ENCODE measurements around the gene PSMD1.

PSMD1 gene

GRCh38 chr2:231183851-231184250, 127.2 kb downstream of the PSMD1 start:
- TF ChIP-seq, protein P1, sequence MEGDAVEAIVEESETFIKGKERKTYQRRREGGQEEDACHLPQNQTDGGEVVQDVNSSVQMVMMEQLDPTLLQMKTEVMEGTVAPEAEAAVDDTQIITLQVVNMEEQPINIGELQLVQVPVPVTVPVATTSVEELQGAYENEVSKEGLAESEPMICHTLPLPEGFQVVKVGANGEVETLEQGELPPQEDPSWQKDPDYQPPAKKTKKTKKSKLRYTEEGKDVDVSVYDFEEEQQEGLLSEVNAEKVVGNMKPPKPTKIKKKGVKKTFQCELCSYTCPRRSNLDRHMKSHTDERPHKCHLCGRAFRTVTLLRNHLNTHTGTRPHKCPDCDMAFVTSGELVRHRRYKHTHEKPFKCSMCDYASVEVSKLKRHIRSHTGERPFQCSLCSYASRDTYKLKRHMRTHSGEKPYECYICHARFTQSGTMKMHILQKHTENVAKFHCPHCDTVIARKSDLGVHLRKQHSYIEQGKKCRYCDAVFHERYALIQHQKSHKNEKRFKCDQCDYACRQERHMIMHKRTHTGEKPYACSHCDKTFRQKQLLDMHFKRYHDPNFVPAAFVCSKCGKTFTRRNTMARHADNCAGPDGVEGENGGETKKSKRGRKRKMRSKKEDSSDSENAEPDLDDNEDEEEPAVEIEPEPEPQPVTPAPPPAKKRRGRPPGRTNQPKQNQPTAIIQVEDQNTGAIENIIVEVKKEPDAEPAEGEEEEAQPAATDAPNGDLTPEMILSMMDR (IDR thresholded peaks at IDR 0.05) = no peak
- H3K27ac ChIP-seq = no peak overlapping the region
- peaks cover 10% of the 10 kb centered on the region for H3K4me1 ChIP-seq

DNA sequence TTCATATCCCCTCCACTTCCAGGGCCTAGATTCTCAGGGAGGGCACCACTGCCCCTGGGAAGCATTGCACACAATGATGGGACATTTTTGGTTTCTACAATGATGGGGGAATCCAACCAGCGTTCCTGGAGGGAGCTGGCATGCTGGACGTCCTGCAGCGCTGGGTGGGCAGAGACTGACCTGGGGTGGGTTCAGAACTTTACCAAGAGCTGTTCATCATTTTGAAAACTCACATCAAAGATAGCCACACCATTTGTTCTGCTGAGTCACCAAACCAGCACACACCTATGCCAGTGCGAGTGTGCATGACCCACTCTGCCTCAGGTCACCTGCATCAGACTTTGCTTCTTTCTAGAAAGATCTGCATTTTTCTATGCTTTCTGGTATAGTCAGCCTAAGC, 127.7 kb downstream of the PSMD1 start:
- Histone ChIP-seq H3K9ac (no peak overlapping the region), H3K4me1 (peaks cover 10% of the 10 kb centered on the region), H3K27ac (no peak overlapping the region), H3K79me2 (no peaks in the 10 kb centered on the region), H3K9me3 (ENCODE audit: control insufficient read depth, low read length) (no peaks in the 10 kb centered on the region), H2AFZ (no peak overlapping the region), H3K36me3 (ENCODE audit: control insufficient read depth, insufficient read depth, low read length) (no peaks in the 10 kb centered on the region), H3K27me3 (ENCODE audit: control insufficient read depth, insufficient read depth, low read length) (no peaks in the 10 kb centered on the region), H3K4me3 (ENCODE audit: low read depth, low read length) (no peak overlapping the region), H3K4me2 (ENCODE audit: low read length) (no peak overlapping the region)
- TF ChIP-seq, protein P1 (IDR thresholded peaks at IDR 0.05) = no peak

More at GRCh38 chr2:231183851-231184250, 127.2 kb downstream of the PSMD1 start:
- no peaks in the 10 kb centered on the region for H3K79me2 ChIP-seq
- H3K4me3 ChIP-seq (ENCODE audit: low read depth, low read length) = no peak overlapping the region
- no peaks in the 10 kb centered on the region for H3K9me3 ChIP-seq (ENCODE audit: control insufficient read depth, low read length)
- H3K9ac ChIP-seq = no peak overlapping the region
- no peaks in the 10 kb centered on the region for H3K36me3 ChIP-seq (ENCODE audit: control insufficient read depth, insufficient read depth, low read length)
- no peaks in the 10 kb centered on the region for H3K27me3 ChIP-seq (ENCODE audit: control insufficient read depth, insufficient read depth, low read length)
- no peak overlapping the region for H2AFZ ChIP-seq
- no peak overlapping the region for H3K4me2 ChIP-seq (ENCODE audit: low read length)

DNA sequence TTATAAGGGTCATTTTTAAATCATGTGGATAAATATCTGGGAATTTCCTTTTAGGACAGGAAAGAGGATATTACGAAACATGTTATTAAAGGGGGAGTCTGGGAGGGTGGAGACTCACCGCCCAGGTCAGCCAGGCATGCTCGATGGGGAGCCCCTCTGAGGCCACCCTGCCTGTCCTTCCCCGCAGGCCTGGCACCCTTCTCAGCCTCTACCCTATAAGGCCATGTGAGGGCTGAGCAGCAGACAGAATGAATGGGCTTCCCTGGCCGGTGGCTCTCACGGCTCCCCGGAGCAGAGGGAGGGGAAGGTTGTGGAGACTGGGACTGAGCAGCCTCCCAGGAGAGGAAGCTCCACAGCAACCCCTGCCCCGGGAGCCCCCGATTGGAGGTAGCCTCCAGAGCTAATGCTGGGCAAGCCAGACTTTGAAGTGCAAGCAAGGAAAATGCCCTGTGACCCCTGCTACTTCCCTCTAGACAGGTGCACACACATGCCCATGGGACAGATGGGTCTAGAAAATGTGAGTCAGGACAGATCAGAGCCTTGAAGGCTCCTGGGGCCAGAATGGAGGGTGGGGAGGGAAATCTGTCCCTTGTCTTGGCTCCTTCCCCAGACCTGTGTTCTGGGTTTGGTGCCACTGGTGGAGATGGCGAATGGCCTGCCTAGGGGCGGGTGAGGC, 128.5 kb downstream of the PSMD1 start:
- Histone ChIP-seq H3K4me3 (ENCODE audit: low read depth, low read length) (no peak overlapping the region), H3K4me2 (ENCODE audit: low read length) (no peak overlapping the region), H3K9ac (no peak overlapping the region), H3K36me3 (ENCODE audit: control insufficient read depth, insufficient read depth, low read length) (no peaks in the 10 kb centered on the region), H3K27ac (peak overlapping the region; percentile 56), H3K27me3 (ENCODE audit: control insufficient read depth, insufficient read depth, low read length) (no peaks in the 10 kb centered on the region), H3K9me3 (ENCODE audit: control insufficient read depth, low read length) (no peaks in the 10 kb centered on the region), H2AFZ (no peak overlapping the region), H3K79me2 (no peaks in the 10 kb centered on the region), H3K4me1 (peaks cover 7% of the 10 kb centered on the region)
- TF ChIP-seq, protein P1 (IDR thresholded peaks at IDR 0.05) = no peak

DNA sequence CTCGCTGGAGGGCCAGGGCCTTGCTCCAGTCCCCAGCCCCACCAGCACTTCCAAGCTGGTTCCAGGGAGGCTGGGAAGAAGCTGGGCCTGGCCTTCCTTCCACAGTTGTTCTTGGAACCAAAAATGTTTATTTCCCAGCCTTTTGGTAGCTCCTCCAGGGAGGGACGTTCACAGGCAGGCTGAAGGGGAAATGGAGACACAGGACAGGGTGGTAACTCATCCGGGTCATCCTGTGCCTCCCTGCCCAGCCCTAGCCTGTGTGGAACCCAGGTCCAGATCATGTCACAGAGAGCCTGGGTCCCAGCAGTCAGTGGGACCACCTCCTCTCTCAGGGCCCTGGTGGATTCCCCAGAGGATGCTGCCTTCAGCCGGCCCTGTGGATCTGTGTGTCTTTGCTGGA, 129.2 kb downstream of the PSMD1 start:
- Histone ChIP-seq H3K36me3 (ENCODE audit: control insufficient read depth, insufficient read depth, low read length) (no peaks in the 10 kb centered on the region), H3K9me3 (ENCODE audit: control insufficient read depth, low read length) (no peaks in the 10 kb centered on the region), H3K4me3 (ENCODE audit: low read depth, low read length) (no peak overlapping the region), H3K27ac (no peak overlapping the region), H3K27me3 (ENCODE audit: control insufficient read depth, insufficient read depth, low read length) (no peaks in the 10 kb centered on the region), H3K79me2 (no peaks in the 10 kb centered on the region), H3K9ac (no peak overlapping the region), H3K4me2 (ENCODE audit: low read length) (no peak overlapping the region), H2AFZ (no peak overlapping the region), H3K4me1 (peaks cover 7% of the 10 kb centered on the region)
- TF ChIP-seq, protein P1 (IDR thresholded peaks at IDR 0.05) = no peak

DNA sequence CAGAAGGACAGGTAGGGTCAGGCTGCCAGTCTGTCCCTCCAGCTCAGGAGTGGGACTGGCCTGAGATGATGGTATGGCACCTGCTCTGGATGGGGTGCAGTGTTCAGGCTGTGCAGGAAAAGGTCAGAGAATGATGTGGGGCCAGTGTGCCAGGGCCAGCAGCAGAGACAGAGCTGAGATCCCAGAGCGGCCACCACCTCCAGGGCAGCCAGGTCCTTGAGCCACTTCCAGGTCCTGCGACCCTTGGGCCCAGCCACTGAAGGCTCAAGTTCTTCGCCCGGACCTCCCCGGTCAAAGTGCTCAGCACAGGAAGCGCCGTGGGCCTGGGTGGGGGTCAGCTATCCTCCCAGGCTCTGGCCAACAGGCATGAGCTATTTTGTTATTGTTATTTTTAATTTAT, 129.7 kb downstream of the PSMD1 start:
- H3K4me1 ChIP-seq = peaks cover 7% of the 10 kb centered on the region
- H3K9ac ChIP-seq = no peak overlapping the region
- no peaks in the 10 kb centered on the region for H3K27me3 ChIP-seq (ENCODE audit: control insufficient read depth, insufficient read depth, low read length)
- H3K9me3 ChIP-seq (ENCODE audit: control insufficient read depth, low read length) = no peaks in the 10 kb centered on the region
- no peak overlapping the region for H2AFZ ChIP-seq
- H3K4me2 ChIP-seq (ENCODE audit: low read length) = no peak overlapping the region
- TF ChIP-seq, protein P1 (IDR thresholded peaks at IDR 0.05) = no peak
- H3K4me3 ChIP-seq (ENCODE audit: low read depth, low read length) = no peak overlapping the region
- no peaks in the 10 kb centered on the region for H3K79me2 ChIP-seq
- no peaks in the 10 kb centered on the region for H3K36me3 ChIP-seq (ENCODE audit: control insufficient read depth, insufficient read depth, low read length)
- H3K27ac ChIP-seq = no peak overlapping the region

Measured in parathyroid adenoma (tissue), 2 donors.